A375 (cell line): ENCODE measurements around the gene ACSF2. TPM values are rescaled to one million over a fixed set of nuclear protein-coding genes. Genes with fewer than 3 reads are reported as not detected.

Experiments used
- small RNA-seq: library from RNA; depleted of rRNA; stranded (forward); fragments of <200 nt; gene quantifications from one replicate; pipeline ENCODE3, GENCODE V24; 2014
- total RNA-seq: library from RNA; depleted of rRNA; stranded (reverse); fragments of >200 nt; shearing (Covaris generic); gene quantifications from 2 replicates; pipeline ENCODE4 v1.2.3, GENCODE V29; 2014; rRNA removed

ACSF2 gene, protein sequence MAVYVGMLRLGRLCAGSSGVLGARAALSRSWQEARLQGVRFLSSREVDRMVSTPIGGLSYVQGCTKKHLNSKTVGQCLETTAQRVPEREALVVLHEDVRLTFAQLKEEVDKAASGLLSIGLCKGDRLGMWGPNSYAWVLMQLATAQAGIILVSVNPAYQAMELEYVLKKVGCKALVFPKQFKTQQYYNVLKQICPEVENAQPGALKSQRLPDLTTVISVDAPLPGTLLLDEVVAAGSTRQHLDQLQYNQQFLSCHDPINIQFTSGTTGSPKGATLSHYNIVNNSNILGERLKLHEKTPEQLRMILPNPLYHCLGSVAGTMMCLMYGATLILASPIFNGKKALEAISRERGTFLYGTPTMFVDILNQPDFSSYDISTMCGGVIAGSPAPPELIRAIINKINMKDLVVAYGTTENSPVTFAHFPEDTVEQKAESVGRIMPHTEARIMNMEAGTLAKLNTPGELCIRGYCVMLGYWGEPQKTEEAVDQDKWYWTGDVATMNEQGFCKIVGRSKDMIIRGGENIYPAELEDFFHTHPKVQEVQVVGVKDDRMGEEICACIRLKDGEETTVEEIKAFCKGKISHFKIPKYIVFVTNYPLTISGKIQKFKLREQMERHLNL
- 16.6 and 18.0 TPM in 2 replicates for total RNA-seq

DNA sequence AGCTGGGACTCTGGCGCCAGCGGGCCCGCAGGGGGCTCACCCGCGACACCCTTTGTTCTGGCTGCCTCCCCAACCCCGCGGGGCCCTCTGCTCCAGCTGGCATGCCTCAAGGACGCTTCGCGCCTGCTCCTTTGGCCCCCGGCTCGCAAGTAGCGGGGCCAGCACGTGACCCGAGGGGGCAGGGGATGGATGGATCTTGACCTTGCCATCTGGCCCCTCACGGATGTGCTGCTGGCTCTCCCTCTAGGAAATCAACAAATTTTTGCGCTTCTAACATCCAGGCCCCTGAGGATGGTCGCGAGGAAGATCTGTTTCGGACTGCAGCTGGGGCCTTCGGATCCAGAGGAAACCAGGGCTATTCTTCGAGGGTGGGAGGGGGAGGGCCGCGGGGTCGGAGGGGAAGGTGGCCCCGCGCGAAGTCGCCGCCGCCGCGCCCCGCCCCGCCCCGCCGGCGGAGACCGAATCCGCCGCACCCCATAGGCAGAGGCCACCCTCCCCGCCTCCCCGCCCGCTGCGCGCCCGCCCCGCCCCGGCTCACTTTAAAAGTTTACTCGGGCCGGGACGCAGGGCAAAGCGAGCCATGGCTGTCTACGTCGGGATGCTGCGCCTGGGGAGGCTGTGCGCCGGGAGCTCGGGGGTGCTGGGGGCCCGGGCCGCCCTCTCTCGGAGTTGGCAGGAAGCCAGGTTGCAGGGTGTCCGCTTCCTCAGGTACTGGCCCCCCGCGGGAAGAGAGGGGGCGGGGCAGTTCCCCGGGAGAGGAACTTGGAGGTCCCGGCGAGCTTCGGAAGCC lies at the start of gene ACSF2:
ACSF2 (plus strand) TSS at position 537 of the 790 bp plus-strand sequence; CDS start at position 581, 44 bp downstream.

DNA sequence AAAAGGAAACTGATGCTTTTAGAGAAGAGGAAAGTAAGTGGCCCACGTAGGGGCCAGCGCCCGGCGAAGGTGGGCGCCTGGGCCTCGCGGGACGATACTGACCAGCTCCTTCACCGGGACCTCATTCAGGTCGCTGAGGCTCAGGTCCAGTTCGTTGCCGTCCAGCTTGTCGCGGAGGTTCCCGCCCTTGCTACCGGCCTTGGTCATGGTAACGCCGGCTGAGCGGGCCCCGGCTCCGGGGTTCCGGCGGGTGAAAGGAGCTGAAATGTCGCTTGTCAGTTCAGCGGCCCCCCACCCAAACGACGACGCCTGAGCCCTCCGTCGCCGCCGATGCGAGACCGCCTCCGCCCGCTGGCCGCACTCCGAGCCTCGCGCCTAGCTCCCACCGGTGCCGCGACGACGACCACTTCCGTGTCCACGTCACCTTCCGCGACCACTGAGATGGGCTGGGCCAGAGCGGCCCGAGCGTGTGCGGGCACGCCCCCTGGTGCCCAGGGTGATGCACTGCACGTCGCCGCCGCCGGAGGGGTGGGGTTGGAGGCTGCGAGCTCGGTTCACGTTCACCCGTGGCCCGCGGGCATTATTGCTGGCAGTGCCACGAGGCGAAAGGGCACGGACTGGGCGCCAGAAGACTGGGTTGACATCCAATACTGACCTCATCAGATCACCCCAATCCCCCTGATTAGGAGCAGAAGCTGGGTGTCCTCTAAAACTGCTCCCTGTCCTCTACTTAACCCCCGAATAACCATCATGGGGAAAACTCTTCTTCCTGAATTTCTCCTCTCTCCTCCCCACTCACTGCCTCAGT lies 28.7 kb upstream of the ACSF2 start, which contains the start of gene LRRC59:
LRRC59 (minus strand) TSS at position 413 of the 808 bp plus-strand sequence; CDS start at position 207, 206 bp downstream.

DNA sequence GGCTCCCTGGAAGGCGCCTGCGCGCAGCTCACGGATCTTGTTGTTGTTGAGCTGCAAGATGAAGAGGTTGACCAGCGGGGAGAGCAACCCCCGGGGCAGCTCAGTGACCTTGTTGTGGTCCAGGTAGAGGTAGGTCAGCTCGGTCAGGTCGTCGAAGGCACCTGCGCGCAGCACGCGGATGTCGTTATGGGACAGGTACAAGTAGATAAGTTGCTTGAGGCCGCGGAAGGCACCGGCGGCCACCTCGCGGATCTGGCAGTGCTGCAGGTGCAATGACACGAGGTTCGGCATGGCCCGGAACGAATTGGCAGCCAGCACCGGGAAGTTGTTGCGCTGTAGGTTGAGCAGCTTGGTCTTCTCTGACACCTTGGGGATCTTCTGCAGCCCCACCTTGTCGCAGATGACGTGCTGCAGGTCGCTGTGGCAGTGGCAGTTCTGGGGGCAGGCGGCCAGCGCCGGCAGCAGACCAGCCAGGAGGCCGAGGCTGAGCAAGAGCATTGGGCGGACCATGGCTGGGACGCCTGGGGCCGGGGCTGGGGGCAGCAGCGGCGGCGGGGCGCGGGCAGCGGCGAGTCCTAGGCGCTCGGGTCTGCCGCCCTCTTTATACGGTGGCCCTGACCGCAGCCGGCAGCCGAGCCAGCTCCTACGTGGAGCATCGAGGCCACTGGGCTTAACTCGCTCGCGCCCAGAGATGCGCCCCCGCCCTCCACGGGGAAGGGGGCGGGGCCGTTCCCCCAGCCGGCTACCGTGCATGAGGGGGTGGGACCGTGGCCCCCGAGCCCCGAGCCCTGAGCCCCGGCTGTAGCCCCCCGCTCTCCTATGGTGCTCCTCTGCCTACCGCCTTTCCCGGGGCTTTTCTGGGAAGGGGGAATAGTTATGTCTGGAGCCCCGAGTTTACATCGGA lies 42.5 kb downstream of the ACSF2 start, which contains the start of gene CHAD:
CHAD (minus strand) TSS at position 577 of the 904 bp plus-strand sequence; CDS start at position 510, 67 bp downstream.

DNA sequence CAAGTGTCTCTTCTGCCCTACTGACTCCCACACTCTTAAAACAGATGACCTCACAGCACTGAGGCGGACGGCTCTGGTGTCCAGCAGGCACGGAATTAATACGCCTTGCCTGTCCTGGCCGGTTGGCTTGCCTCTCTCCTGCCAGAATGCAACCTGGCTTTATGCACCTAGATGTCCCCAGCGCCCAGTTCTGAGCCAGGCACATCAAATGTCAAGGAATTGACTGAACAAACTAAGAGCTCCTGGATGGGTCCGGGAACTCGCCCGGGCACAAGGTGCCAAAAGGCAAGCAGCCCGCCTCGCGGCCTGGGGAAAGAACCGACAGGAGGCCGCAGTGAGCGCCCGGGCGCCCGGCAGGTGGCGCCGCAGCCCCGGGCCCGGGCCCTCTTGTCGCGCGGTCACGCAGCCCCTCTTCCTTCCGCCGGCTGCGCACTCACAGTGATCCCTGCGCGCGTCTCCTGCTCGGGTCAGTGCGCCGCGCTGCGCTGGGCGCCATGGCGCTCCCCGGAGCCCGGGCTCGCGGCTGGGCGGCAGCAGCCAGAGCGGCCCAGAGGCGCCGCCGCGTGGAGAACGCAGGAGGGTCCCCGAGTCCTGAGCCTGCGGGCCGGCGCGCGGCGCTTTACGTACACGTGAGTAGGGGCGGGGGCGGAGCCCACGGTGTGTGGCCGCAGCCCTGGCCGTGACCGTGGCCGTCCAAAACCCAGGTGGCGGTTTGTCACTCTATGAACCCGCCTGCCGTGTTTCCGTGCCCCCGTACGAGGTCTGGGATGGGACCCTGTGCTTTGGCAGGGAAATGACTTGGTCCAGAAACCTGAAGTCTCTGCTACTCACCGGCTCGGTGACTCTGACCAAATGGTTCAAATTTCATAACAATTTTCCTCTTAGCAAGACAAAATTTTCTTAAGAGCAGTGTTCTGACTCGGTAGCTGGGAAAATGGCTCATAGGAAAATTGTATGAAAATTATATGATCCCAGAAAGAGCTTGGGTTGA lies 52.7 kb downstream of the ACSF2 start, which contains the start of gene RSAD1:
RSAD1 (plus strand) TSS at position 470 of the 991 bp plus-strand sequence; CDS start at position 495, 25 bp downstream.

DNA sequence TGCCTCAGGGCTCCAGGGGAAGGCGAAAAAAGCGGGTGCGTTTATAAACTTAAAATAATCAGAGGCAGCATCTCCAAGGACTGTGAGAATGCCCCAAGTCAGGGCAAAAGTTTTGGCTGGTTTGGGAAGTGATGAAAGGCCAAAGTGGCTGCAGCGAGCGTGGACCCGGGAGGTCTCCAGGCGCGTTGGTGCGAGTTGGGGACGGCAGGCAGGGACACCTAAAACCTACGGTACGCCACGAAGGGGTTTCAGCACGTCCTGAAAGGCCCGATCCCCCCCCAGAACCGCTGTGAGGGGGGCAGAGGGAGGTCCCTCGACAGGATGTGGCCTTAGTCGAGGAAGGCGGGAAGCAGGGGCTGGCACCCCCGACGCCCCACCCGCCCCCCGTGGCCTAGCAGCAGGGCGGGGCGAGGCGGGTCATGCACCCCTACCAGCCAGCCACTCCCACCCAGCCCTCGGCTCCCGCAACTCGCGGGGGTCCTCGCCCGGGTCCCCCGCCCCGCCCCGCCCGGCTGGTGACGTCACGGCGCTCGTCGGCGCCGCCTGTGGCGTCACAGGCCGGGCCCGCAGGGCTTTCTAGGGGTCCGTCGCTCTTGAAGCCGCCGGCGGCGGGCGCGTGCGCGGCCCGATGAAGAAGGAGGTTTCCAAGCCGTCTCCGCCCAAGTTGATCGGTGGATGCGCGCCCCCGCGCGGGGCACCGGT lies 82.0 kb downstream of the ACSF2 start, which contains the start of gene MYCBPAP:
MYCBPAP (plus strand) TSS at position 569 of the 702 bp plus-strand sequence. CDS start 236 bp downstream, outside the sequence.

Small RNA genes lying within 50 kb of the gene (small RNA-seq; reads per million reads assigned to genes)
- not detected for gene RF00019

Other genes starting within 250 kb of the ACSF2 start
- 0.30 and 0.45 TPM in 2 replicates for gene COL1A1, start 224.6 kb upstream of the ACSF2 start, total RNA-seq
- gene TMEM92, start 151.8 kb upstream of the ACSF2 start, total RNA-seq, result 0.19 and 0.21 TPM in 2 replicates
- gene XYLT2, start 80.1 kb upstream of the ACSF2 start, total RNA-seq, result 33.5 and 34.5 TPM in 2 replicates
- gene MRPL27, start 53.0 kb upstream of the ACSF2 start, total RNA-seq, result 97.8 and 107 TPM in 2 replicates
- gene EME1, start 53.0 kb upstream of the ACSF2 start, total RNA-seq, result 27.2 and 31.6 TPM in 2 replicates
- gene LRRC59, start 28.7 kb upstream of the ACSF2 start, total RNA-seq, result 167 and 171 TPM in 2 replicates
- gene CHAD, start 42.7 kb downstream of the ACSF2 start, total RNA-seq, result not detected in 2 replicates
- 34.4 and 37.4 TPM in 2 replicates for gene RSAD1, start 52.6 kb downstream of the ACSF2 start, total RNA-seq
- gene MYCBPAP, start 82.2 kb downstream of the ACSF2 start, total RNA-seq, result 1.7 and 2.0 TPM in 2 replicates
- gene EPN3, start 106.5 kb downstream of the ACSF2 start, total RNA-seq, result not detected in 2 replicates
- 59.5 and 65.7 TPM in 2 replicates for gene SPATA20, start 121.0 kb downstream of the ACSF2 start, total RNA-seq
- 0.05 and 0.08 TPM in 2 replicates for gene CACNA1G, start 134.5 kb downstream of the ACSF2 start, total RNA-seq
- gene ABCC3, start 208.7 kb downstream of the ACSF2 start, total RNA-seq, result 22.4 and 22.9 TPM in 2 replicates